Measurements from ENCODE around the gene PIWIL1.

PIWIL1 gene

DNA sequence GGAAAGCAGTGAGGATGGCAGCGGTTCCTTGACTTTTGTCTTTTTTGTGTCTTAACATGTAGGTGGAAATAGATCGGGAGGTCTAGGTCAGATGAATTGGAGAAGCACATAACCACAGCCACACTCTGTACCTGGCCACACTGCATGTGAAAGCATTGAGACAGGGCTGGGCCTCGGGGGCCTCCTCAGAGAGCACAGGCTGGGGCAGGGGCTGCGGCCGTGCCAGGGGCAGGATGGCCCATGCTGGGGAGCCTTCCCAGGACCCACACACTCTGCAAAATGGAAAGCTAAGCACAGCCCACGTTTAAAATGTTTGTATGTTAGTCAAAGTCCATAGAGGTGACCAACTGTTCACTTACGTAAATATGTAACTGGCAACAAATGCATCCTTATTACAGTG, 76.7 kb downstream of the PIWIL1 start:
- H3K4me3 ChIP-seq (ENCODE audit: low read depth, low read length), result no peak overlapping the region
- in situ Hi-C loops (cut with HindIII; ENCODE audit: low sequenced_read_pairs), result no loop called here
- TF ChIP-seq, protein P1, sequence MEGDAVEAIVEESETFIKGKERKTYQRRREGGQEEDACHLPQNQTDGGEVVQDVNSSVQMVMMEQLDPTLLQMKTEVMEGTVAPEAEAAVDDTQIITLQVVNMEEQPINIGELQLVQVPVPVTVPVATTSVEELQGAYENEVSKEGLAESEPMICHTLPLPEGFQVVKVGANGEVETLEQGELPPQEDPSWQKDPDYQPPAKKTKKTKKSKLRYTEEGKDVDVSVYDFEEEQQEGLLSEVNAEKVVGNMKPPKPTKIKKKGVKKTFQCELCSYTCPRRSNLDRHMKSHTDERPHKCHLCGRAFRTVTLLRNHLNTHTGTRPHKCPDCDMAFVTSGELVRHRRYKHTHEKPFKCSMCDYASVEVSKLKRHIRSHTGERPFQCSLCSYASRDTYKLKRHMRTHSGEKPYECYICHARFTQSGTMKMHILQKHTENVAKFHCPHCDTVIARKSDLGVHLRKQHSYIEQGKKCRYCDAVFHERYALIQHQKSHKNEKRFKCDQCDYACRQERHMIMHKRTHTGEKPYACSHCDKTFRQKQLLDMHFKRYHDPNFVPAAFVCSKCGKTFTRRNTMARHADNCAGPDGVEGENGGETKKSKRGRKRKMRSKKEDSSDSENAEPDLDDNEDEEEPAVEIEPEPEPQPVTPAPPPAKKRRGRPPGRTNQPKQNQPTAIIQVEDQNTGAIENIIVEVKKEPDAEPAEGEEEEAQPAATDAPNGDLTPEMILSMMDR (IDR thresholded peaks at IDR 0.05; ENCODE audit: low read depth, low read length), result no peak
- no peak for DNase-seq (ENCODE audit: low read depth, low spot score)

DNA sequence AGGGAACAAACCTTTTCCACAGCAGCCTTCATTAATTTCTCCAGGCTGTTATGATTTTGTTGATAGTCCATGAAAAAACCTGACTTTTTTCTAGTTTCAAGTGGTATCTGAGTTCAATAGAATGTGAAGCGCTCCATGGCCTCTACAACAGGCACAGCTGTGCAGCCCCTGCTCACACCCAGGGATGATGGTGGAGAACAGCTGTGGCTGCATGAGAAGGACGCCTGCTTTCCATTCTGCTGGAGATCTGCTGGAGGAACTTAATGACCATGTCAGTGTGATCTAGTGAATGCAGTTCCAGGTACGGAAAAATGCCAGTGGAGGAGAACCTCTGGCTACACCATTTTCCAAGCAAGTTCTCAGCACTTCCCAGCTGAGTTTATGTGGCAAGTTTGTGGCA, 80.6 kb downstream of the PIWIL1 start:
- in situ Hi-C loops (cut with HindIII; ENCODE audit: low sequenced_read_pairs), result no loop called here
- TF ChIP-seq, protein P1 (IDR thresholded peaks at IDR 0.05; ENCODE audit: low read depth, low read length), result no peak
- no peak for DNase-seq (ENCODE audit: low read depth, low spot score)
- H3K4me3 ChIP-seq (ENCODE audit: low read depth, low read length), result no peak overlapping the region

DNA sequence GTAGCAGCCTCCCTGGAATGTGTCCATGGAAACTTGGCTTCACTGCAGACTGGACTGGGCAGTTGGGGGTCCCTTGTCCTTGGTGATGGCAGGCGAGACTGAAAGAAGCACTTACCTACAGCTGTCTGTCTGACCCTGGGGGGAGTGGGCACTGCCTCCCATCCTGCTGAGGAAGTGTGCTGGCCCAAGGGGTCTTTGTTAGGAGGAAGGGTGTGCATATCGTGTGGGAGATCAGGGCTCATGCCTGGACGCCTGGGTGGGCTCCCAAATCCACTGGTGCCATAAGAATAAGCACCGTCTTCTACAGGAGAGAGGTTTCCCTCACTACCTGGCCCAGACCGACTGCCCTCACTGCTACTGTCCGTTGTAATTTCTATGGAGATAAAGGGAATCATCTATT, 81.4 kb downstream of the PIWIL1 start:
- H3K4me3 ChIP-seq (ENCODE audit: low read depth, low read length), result no peak overlapping the region
- TF ChIP-seq, protein P1 (IDR thresholded peaks at IDR 0.05; ENCODE audit: low read depth, low read length), result no peak
- DNase-seq (ENCODE audit: low read depth, low spot score), result no peak
- in situ Hi-C loops (cut with HindIII; ENCODE audit: low sequenced_read_pairs), result no loop called here

DNA sequence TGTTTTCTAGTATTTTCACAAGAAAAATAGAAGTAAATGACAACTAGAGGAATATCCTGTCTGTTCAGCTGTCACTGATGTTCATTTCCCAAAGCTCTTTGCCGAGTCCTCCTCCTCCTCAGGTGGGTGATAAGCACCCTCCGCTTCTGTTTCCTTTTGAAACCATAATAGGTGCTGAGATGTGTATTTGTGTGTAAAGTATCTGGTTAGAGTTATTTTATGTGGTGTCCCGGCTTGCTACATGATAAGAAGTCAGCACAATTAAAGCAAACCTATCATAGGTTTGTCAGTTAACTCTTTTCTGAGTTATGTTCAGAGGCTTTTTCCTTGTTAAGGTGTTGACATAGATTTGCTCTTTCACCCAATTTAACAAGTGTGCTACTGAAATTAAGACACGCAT, 82.4 kb downstream of the PIWIL1 start:
- in situ Hi-C loops (cut with HindIII; ENCODE audit: low sequenced_read_pairs), result no loop called here

DNA sequence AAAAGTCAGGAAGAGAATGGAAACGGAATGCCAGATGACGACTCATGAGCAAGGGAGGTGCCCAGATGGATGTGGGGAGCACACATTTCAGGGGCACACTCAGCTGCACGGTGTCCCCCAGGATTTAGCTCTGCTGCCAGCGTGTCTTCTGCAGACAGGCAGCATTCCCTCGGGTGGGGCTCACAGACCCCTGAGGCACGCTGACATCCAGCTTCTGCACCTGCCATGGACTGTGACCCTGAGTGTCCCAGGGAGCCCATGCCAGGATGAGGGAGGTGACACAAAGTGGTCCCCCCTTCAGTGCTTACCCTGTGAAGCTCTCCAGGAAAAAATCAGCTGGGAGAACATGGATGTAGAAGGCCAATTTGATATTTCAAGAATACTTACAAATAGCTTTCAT, 84.2 kb downstream of the PIWIL1 start:
- H3K4me3 ChIP-seq (ENCODE audit: low read depth, low read length), result no peak overlapping the region
- no peak for DNase-seq (ENCODE audit: low read depth, low spot score)
- TF ChIP-seq, protein P1 (IDR thresholded peaks at IDR 0.05; ENCODE audit: low read depth, low read length), result no peak
- in situ Hi-C loops (cut with HindIII; ENCODE audit: low sequenced_read_pairs), result no loop called here

More for the DNA sequence above, 82.4 kb downstream of the PIWIL1 start:
- no peak overlapping the region for H3K4me3 ChIP-seq (ENCODE audit: low read depth, low read length)
- no peak for DNase-seq (ENCODE audit: low read depth, low spot score)
- TF ChIP-seq, protein P1 (IDR thresholded peaks at IDR 0.05; ENCODE audit: low read depth, low read length), result no peak
